Activated CD8-positive, alpha-beta memory T cell treated with anti-CD3 and anti-CD28 coated beads, Interleukin-2, amount 50 U/mL, for 1 hour (primary cell): ENCODE measurements around the gene ZNF100.
"Not testable (repeated sequence)": the region's sequence is repeated elsewhere in the genome, so short reads cannot be mapped to it uniquely, and the experiment has no call there.

Experiments
- DNase-seq: peaks from one replicate; pipeline ENCODE4 v3.0.0-alpha.2; 2020; ENCODE audit errors: extremely low read depth

The ZNF100 gene

GRCh38 chr19:21704320-21704719 is 63.1 kb downstream of the ZNF100 start:
- no peak for DNase-seq

- no peak for DNase-seq
Measured at GRCh38 chr19:21699197-21699596, 68.2 kb downstream of the ZNF100 start.

- DNase-seq: no peak
Measured at GRCh38 chr19:21698215-21698614, 69.2 kb downstream of the ZNF100 start.

GRCh38 chr19:21697698-21698097 is 69.7 kb downstream of the ZNF100 start:
- DNase-seq: no peak

- no peak for DNase-seq
Measured at GRCh38 chr19:21694171-21694906, 73.0 kb downstream of the ZNF100 start.

- no peak for DNase-seq
Measured at GRCh38 chr19:21693399-21693798, 74.0 kb downstream of the ZNF100 start.

- DNase-seq: no peak
Measured at GRCh38 chr19:21691661-21692060, 75.7 kb downstream of the ZNF100 start.

- no peak for DNase-seq
Measured at GRCh38 chr19:21688464-21688863, 78.9 kb downstream of the ZNF100 start.

GRCh38 chr19:21680671-21681070 is 86.7 kb downstream of the ZNF100 start:
- no peak for DNase-seq

- DNase-seq: no peak
Measured at GRCh38 chr19:21680026-21680425, 87.4 kb downstream of the ZNF100 start.

- DNase-seq: no peak
Measured at GRCh38 chr19:21677696-21678418, 89.5 kb downstream of the ZNF100 start.

- no peak for DNase-seq
Measured at GRCh38 chr19:21674454-21674853, 92.9 kb downstream of the ZNF100 start.

GRCh38 chr19:21673479-21673878 is 93.9 kb downstream of the ZNF100 start:
- DNase-seq: not testable (repeated sequence)
